GM19468 (cell line): ENCODE measurements around the gene CYREN.
"Not testable (repeated sequence)": the region's sequence is repeated elsewhere in the genome, so short reads cannot be mapped to it uniquely, and the experiment has no call there.

ENCODE experiments used
- ATAC-seq: cut with Tn5 transposase; IDR thresholded peaks from one replicate; pipeline ENCODE4 v1.9.1; 2021; ENCODE audit warnings: mild to moderate bottlenecking, moderate library complexity, moderate number of reproducible peaks; ENCODE audit not compliant: unreplicated experiment; ENCODE audit errors: extremely low read depth

Gene CYREN

GRCh38 chr7:135180122-135180521 is 9.6 kb upstream of the CYREN start:
- no peak for ATAC-seq

GRCh38 chr7:135179321-135179925 is 8.9 kb upstream of the CYREN start:
- no peak for ATAC-seq

GRCh38 chr7:135178364-135178763 is 7.9 kb upstream of the CYREN start:
- ATAC-seq, result no peak

- ATAC-seq, result no peak
Observed at GRCh38 chr7:135177028-135177696, 6.7 kb upstream of the CYREN start.

GRCh38 chr7:135175931-135176330 is 5.4 kb upstream of the CYREN start:
- ATAC-seq, result no peak

- no peak for ATAC-seq
Observed at GRCh38 chr7:135174941-135175340, 4.4 kb upstream of the CYREN start.

- ATAC-seq, result not testable (repeated sequence)
Observed at GRCh38 chr7:135173916-135174315, 3.4 kb upstream of the CYREN start.

GRCh38 chr7:135171581-135172291 is 1.2 kb upstream of the CYREN start:
- not testable (repeated sequence) for ATAC-seq

- not testable (repeated sequence) for ATAC-seq
Observed at GRCh38 chr7:135170998-135171481, 533 bp upstream of the CYREN start.

- ATAC-seq, result no peak
Observed at GRCh38 chr7:135169964-135170273, 588 bp downstream of the CYREN start.

- peak; percentile 23 for ATAC-seq
Observed at GRCh38 chr7:135169141-135169963, 1.2 kb downstream of the CYREN start.

- no peak for ATAC-seq
Observed at GRCh38 chr7:135168489-135169140, 1.9 kb downstream of the CYREN start.

- ATAC-seq, result no peak
Observed at GRCh38 chr7:135168001-135168400, 2.5 kb downstream of the CYREN start.

- no peak for ATAC-seq
Observed at GRCh38 chr7:135167365-135167917, 3.1 kb downstream of the CYREN start.

GRCh38 chr7:135166338-135166990 is 4.0 kb downstream of the CYREN start:
- ATAC-seq, result no peak

GRCh38 chr7:135165862-135166261 is 4.6 kb downstream of the CYREN start:
- ATAC-seq, result no peak

- ATAC-seq, result no peak
Observed at GRCh38 chr7:135164357-135165061, 6.0 kb downstream of the CYREN start.

- no peak for ATAC-seq
Observed at GRCh38 chr7:135162382-135163001, 8.0 kb downstream of the CYREN start.
